Measurements from ENCODE around the gene TENT5C. TPM values are rescaled to one million over a fixed set of nuclear protein-coding genes. Genes with fewer than 3 reads are reported as not detected.
A peak's percentile ranks its signal among the peaks of the same experiment; 100 is the strongest.

The TENT5C gene
- total and polyA plus RNA-seq, 9 of the 15 experiments (the other 6 are each of a cell fraction or from before 2014, with no cell fraction given): 1.8 to 7.7 (median 4.0) TPM

DNA sequence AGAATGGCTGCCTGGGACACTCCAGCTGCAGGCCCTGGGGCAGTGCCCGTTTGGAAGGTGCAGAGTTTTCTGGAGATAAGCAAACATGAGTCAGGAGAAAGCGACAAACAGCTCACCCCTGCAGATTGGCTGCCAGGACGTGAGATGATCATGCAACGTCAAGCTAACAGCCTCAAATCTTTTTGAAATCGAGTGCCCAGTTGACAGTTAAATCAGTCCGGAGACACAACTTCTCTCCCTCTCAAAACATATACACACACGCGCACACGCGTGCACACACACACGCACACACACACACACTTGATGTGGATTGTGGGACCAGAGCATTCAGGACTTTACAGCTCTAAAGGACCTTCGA is 49.4 kb downstream of the TENT5C start (continued):
- TF ChIP-seq PTTG1 (tag; IDR thresholded peaks at IDR 0.05; ENCODE audit: low read depth) (no peak), NKRF (IDR thresholded peaks at IDR 0.05; ENCODE audit: borderline replicate concordance) (no peak), MTA3 (IDR thresholded peaks at IDR 0.05; ENCODE audit: borderline replicate concordance) (peak; percentile 79)

DNA sequence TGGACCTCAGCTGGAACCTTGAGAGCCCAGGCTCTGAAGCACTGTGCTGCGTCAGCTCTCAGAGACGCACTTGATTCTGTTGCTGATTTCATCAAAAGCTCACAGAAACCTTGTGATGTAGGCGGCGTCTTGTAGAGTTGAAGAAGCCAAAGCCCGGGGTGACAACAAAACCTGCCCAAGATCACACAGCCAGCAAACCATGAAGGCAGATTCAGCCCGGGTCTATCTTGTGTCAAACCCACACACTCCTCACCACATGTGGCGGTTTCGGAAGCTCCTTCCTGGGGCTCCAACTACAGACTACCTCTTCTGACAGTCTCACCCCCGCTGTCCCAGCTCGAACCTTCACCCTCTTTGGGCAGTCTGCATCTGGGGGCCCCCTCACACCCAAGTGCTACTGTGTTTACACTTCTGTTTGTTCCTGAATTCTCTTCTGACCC is 50.4 kb downstream of the TENT5C start:
- Histone ChIP-seq H3K4me3 (no peak overlapping the region), H3K4me2 (ENCODE audit: insufficient read depth, low read length) (peak overlapping the region; percentile 56), H2AFZ (ENCODE audit: low read depth, low read length) (peak overlapping the region; percentile 88), H3K9me1 (ENCODE audit: control insufficient read depth, insufficient read depth, low read length) (no peaks in the 10 kb centered on the region), H3K27me3 (ENCODE audit: control insufficient read depth in 2 of 2, insufficient read depth in 2 of 2, low read length in 2 of 2) (no peaks in the 10 kb centered on the region), H3K9me3 (replicated peaks; ENCODE audit: control insufficient read depth, insufficient read depth, low read depth, low read length) (no peaks in the 10 kb centered on the region), H4K20me1 (replicated peaks; ENCODE audit: control insufficient read depth, insufficient read depth, low read length) (no peaks in the 10 kb centered on the region), H3K79me2 (ENCODE audit: control insufficient read depth, insufficient read depth, low read length) (no peaks in the 10 kb centered on the region), H3K27ac (ENCODE audit: extremely low read depth, low read depth, low read length) (peak overlapping the region; percentile 38), H3K4me1 (replicated peaks in 1 of 2; ENCODE audit: control insufficient read depth in 2 of 2, insufficient read depth in 2 of 2, low read length in 2 of 2) (peaks cover 54 to 73% of the 10 kb centered on the region in 2 experiments), H3K9ac (ENCODE audit: insufficient read depth in 1 of 2, low read depth in 2 of 2, low read length in 2 of 2) (peak overlapping the region; percentile 35 to 83; a peak in 3 of 4 replicates), H3K36me3 (ENCODE audit: control insufficient read depth, insufficient read depth, low read length) (no peaks in the 10 kb centered on the region)
- ChIA-PET POLR2A (interaction anchor here (0.8 to 5.4 kb wide), 11 partner anchors 8 to 49 kb away, joined by 3 to 47 read pairs (median 5); no protein-coding TSS in a partner anchor), CTCF (ENCODE audit: low intra/inter-chr PET ratio) (no interaction called here)
- FAIRE-seq: peak; percentile 65
- in situ Hi-C loops (cut with MboI): no loop called here
- ATAC-seq: peak; percentile 53
- DNase-seq (ENCODE audit: extremely low read depth in 1 of 4, low spot score in 3 of 4): peak in 2 of 4 experiments; percentile 40 to 80
- BruUV-seq (replicated peaks): no TSS peak
- WGBS (ENCODE audit: insufficient coverage, low coverage, missing lambda C conversion rate): 10% methylated on average over 10 of the region's 10 CpGs
- intact Hi-C loops (cut with micrococcal nuclease): loop anchor here (2.0 kb wide), 1 partner anchor 17 kb away; no protein-coding TSS in a partner anchor
- TF ChIP-seq PCBP2 (IDR thresholded peaks at IDR 0.05; ENCODE audit: low read depth, low read length, poor library complexity, severe bottlenecking) (no peak), FOXK1 (CRISPR knock-in tag; IDR thresholded peaks at IDR 0.05; ENCODE audit: borderline replicate concordance) (0 out of 2 replicates have a peak, but pooled peaks have one; percentile 32), MITF (IDR thresholded peaks at IDR 0.05) (peak; percentile 51; the same call in 1 of the 2 replicates), ZNF766 (CRISPR knock-in tag; conservative IDR thresholded peaks at IDR 0.05) (0 out of 2 replicates have a peak, but pooled peaks have one; percentile 61), SMARCC2 (IDR thresholded peaks at IDR 0.05; ENCODE audit: low read depth) (no peak), RCOR1 (IDR thresholded peaks at IDR 0.05; ENCODE audit: borderline replicate concordance in 1 of 2, low read depth in 2 of 2, low read length in 2 of 2) (peak in 1 of 2 experiments; percentile 11; a peak in 1 of 4 replicates), ZNF274 (IDR thresholded peaks at IDR 0.05; ENCODE audit: borderline replicate concordance, low read depth, low read length) (no peak), ZBTB2 (IDR thresholded peaks at IDR 0.05) (no peak), MAFG (tag; conservative IDR thresholded peaks at IDR 0.05) (peak; percentile 73), STAG1 (CRISPR knock-in tag; IDR thresholded peaks at IDR 0.05; ENCODE audit: borderline replicate concordance) (no peak)
- TF ChIP-seq, protein P1, sequence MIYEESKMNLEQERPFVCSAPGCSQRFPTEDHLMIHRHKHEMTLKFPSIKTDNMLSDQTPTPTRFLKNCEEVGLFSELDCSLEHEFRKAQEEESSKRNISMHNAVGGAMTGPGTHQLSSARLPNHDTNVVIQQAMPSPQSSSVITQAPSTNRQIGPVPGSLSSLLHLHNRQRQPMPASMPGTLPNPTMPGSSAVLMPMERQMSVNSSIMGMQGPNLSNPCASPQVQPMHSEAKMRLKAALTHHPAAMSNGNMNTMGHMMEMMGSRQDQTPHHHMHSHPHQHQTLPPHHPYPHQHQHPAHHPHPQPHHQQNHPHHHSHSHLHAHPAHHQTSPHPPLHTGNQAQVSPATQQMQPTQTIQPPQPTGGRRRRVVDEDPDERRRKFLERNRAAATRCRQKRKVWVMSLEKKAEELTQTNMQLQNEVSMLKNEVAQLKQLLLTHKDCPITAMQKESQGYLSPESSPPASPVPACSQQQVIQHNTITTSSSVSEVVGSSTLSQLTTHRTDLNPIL (CRISPR knock-in tag; IDR thresholded peaks at IDR 0.05): no peak

Measured in K562 (cell line).